ENCODE measurements around the gene ZP2. TPM values are rescaled to one million over a fixed set of nuclear protein-coding genes. Genes with fewer than 3 reads are reported as not detected.
"Not testable (repeated sequence)": the region's sequence is repeated elsewhere in the genome, so short reads cannot be mapped to it uniquely, and the experiment has no call there.

Gene ZP2
- total RNA-seq, 1 experiment from 2014 or later = not detected

DNA sequence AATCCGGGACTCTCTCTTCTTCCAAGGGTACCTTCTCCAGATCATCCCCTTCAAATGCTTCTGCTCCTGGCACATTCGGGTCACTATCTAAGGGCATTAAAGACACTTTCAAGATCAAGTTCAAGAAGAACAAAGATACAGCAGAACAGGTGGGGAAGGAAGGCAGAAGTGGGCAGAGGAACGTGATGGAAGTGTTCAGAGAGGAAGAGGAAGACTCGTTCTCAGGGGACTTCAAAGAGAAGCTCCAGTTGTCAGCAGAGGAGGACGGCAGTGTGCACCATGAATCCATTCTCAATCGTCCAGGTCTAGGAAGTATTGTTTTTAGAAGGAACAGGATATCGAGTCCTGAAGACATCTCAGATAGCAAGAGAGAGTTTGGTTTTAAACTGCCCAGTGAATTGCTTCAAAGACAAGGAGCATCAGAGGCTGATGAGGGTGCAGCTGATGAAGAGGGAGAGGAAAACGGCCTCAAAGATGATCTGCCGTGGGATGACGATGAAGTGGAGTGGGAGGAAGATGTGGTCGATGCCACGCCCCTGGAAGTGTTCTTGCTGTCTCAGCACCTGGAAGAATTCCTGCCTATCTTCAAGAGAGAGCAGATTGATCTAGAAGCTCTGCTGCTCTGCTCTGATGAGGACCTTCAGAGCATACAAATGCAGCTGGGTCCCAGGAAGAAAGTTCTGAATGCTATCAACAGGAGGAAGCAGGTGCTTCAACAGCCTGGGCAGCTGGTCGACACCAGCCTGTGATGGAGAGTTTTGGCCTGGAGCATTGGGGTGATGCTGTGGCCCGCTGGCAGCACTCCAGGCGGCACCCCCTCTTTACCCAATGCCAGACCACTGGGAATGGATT is 38.9 kb upstream of the ZP2 start:
- H3K27ac ChIP-seq = no peak overlapping the region
- H3K36me3 ChIP-seq (ENCODE audit: low read depth) = no peaks in the 10 kb centered on the region
- CTCF ChIA-PET = no interaction called here
- POLR2A ChIA-PET (ENCODE audit: unreplicated experiment) = no interaction called here
- no peak overlapping the region for H3K4me2 ChIP-seq
- intact Hi-C loops (cut with micrococcal nuclease; ENCODE audit: unreplicated experiment) = no loop called here
- no peak overlapping the region for H2AFZ ChIP-seq
- H3K27me3 ChIP-seq (ENCODE audit: insufficient read depth, low read depth) = peaks cover 80% of the 10 kb centered on the region
- no peak for DNase-seq
- no peaks in the 10 kb centered on the region for H3F3A ChIP-seq (ENCODE audit: insufficient read depth, low read depth)
- no peaks in the 10 kb centered on the region; the same call in 1 of the 2 replicates for H3K9me2 ChIP-seq (ENCODE audit: insufficient read depth)
- BruUV-seq (replicated peaks) = no TSS peak
- no peaks in the 10 kb centered on the region for H3K9me3 ChIP-seq (ENCODE audit: insufficient read depth, low read depth)
- no peaks in the 10 kb centered on the region for H3K79me2 ChIP-seq (ENCODE audit: low read depth)
- TF ChIP-seq, protein P1, sequence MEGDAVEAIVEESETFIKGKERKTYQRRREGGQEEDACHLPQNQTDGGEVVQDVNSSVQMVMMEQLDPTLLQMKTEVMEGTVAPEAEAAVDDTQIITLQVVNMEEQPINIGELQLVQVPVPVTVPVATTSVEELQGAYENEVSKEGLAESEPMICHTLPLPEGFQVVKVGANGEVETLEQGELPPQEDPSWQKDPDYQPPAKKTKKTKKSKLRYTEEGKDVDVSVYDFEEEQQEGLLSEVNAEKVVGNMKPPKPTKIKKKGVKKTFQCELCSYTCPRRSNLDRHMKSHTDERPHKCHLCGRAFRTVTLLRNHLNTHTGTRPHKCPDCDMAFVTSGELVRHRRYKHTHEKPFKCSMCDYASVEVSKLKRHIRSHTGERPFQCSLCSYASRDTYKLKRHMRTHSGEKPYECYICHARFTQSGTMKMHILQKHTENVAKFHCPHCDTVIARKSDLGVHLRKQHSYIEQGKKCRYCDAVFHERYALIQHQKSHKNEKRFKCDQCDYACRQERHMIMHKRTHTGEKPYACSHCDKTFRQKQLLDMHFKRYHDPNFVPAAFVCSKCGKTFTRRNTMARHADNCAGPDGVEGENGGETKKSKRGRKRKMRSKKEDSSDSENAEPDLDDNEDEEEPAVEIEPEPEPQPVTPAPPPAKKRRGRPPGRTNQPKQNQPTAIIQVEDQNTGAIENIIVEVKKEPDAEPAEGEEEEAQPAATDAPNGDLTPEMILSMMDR (conservative IDR thresholded peaks at IDR 0.05) = no peak
- TF ChIP-seq EZH2 (IDR thresholded peaks at IDR 0.05; ENCODE audit: low read depth) = no peak
- H3K4me3 ChIP-seq = no peak overlapping the region
- no peaks in the 10 kb centered on the region for H3K4me1 ChIP-seq (replicated peaks; ENCODE audit: insufficient read depth)
- no peaks in the 10 kb centered on the region for H4K20me1 ChIP-seq (ENCODE audit: insufficient read depth)

DNA sequence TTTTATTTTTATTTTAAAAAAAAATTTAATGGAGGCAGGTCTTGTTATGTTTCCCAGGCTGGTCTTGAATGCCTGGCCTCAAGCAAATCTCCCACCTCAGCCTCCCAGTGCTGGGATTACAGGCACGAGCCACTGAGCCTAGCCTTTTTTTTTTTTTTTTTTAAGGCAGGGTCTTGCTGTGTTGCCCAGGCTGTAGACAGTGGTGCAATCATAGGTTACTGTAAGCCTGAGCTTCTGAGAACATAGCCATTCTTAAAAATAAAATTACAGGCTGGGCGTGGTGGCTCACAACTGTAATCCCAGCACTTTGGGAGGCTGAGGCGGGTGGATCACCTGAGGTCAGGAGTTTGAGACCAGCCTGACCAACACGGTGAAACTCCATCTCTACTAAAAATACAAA is 36.8 kb upstream of the ZP2 start:
- H3K36me3 ChIP-seq (ENCODE audit: low read depth); BruUV-seq (replicated peaks); H3K4me3 ChIP-seq; H3K4me1 ChIP-seq (replicated peaks; ENCODE audit: insufficient read depth); H3K9me2 ChIP-seq (ENCODE audit: insufficient read depth); H4K20me1 ChIP-seq (ENCODE audit: insufficient read depth); H3K27ac ChIP-seq; H2AFZ ChIP-seq; CTCF ChIA-PET; intact Hi-C loops (cut with micrococcal nuclease; ENCODE audit: unreplicated experiment); POLR2A ChIA-PET (ENCODE audit: unreplicated experiment); H3K9me3 ChIP-seq (ENCODE audit: insufficient read depth, low read depth); H3K79me2 ChIP-seq (ENCODE audit: low read depth); DNase-seq; H3K4me2 ChIP-seq; H3F3A ChIP-seq (ENCODE audit: insufficient read depth, low read depth): not testable (repeated sequence)
- peaks cover 60% of the 10 kb centered on the region for H3K27me3 ChIP-seq (ENCODE audit: insufficient read depth, low read depth)

DNA sequence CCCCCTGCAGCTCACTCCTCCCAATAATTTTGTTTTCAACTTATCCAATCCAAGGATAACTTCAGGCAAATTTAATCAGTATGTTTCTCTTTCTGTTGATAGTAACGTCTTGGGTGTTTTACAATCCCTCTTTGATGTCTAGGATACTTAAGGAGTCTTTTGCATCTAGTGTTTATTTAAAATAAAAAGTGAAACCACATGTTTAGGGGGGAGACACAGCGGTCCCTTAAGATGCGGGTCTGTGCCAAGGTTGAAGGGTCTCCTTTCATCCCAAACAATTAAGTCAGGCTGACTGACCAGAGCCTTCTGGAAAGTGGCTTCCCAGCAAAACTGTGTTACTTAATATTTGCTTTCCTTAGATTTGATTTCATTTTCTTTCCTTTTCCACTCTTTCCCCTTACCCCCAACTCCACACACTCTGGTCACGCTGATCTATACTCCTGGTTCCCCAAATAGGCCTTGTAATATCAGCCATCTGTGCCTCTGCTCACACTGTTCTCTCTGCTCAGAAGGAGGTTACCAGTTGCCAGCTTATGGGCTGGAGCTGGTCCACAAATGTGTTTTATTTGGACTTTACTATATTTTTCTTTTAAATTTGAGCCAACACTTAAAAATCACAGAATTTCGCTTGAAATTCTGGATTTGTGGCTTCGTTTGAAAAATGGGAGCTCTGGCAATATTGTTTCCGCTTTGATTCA is 33.3 kb upstream of the ZP2 start:
- POLR2A ChIA-PET (ENCODE audit: unreplicated experiment) = no interaction called here
- no TSS peak for BruUV-seq (replicated peaks)

More for the DNA sequence above, 33.3 kb upstream of the ZP2 start:
- Histone ChIP-seq H3K4me1 (replicated peaks; ENCODE audit: insufficient read depth) (no peaks in the 10 kb centered on the region), H3K9me2 (ENCODE audit: insufficient read depth) (no peaks in the 10 kb centered on the region), H4K20me1 (ENCODE audit: insufficient read depth) (no peaks in the 10 kb centered on the region), H2AFZ (no peak overlapping the region), H3K79me2 (ENCODE audit: low read depth) (no peaks in the 10 kb centered on the region), H3K4me2 (no peak overlapping the region), H3F3A (ENCODE audit: insufficient read depth, low read depth) (no peaks in the 10 kb centered on the region), H3K36me3 (ENCODE audit: low read depth) (no peaks in the 10 kb centered on the region), H3K9me3 (ENCODE audit: insufficient read depth, low read depth) (no peaks in the 10 kb centered on the region), H3K27ac (no peak overlapping the region), H3K4me3 (no peak overlapping the region), H3K27me3 (ENCODE audit: insufficient read depth, low read depth) (peaks cover 37% of the 10 kb centered on the region)
- CTCF ChIA-PET = no interaction called here
- TF ChIP-seq, protein P1 (conservative IDR thresholded peaks at IDR 0.05) = no peak
- no peak for TF ChIP-seq EZH2 (IDR thresholded peaks at IDR 0.05; ENCODE audit: low read depth)
- intact Hi-C loops (cut with micrococcal nuclease; ENCODE audit: unreplicated experiment) = no loop called here
- DNase-seq = no peak
